ENCODE results near the gene MT1A. TPM values are rescaled to one million over a fixed set of nuclear protein-coding genes. Genes with fewer than 3 reads are reported as not detected.
A peak's percentile ranks its signal among the peaks of the same experiment; 100 is the strongest.
"Not testable (repeated sequence)": the region's sequence is repeated elsewhere in the genome, so short reads cannot be mapped to it uniquely, and the experiment has no call there.

The MT1A gene
- total RNA-seq, 4 donors from 2014 or later: 3.7 to 23.3 (median 11.2) TPM

DNA sequence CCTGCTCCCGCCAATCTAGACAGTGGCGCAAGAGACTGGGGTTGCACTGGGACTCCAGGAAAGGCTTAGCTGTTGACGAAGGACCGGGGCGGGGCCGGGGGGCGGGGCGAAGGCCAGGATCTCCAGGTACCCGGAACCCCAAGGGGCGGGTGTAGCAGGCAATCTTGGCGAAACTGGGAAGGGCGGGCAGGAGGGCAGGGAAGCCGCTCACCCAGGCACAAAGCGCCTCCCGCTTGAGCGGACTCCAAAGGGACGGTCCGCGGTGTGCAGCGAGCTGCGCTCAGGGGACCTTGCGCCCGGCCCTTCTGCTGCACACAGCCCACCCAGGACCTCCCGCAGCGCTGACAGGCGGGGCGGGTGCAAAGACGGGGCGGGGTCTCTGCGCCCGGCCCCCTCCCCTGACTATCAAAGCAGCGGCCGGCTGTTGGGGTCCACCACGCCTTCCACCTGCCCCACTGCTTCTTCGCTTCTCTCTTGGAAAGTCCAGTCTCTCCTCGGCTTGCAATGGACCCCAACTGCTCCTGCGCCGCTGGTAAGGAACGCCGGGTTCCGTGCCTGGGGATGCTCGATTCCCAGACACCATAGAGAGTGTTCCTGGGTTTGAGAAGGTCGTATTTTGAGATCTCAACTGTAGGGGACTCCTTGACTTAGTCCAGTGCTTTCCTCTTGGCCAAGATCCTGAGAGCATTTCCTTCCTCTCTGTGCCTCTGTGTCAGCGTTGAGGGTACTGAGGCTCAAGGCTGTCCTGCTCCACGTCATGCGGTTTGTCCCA is 19.3 kb downstream of the MT1A start, which contains the start of gene MT1F:
TSS of gene MT1F (plus strand) at position 405 of the 772 bp plus-strand sequence. CDS start at position 505, 100 bp downstream.
- intact Hi-C loops (cut with DNase I; ENCODE audit: low total_unique reads): no loop called here
- TF ChIP-seq, protein P1, sequence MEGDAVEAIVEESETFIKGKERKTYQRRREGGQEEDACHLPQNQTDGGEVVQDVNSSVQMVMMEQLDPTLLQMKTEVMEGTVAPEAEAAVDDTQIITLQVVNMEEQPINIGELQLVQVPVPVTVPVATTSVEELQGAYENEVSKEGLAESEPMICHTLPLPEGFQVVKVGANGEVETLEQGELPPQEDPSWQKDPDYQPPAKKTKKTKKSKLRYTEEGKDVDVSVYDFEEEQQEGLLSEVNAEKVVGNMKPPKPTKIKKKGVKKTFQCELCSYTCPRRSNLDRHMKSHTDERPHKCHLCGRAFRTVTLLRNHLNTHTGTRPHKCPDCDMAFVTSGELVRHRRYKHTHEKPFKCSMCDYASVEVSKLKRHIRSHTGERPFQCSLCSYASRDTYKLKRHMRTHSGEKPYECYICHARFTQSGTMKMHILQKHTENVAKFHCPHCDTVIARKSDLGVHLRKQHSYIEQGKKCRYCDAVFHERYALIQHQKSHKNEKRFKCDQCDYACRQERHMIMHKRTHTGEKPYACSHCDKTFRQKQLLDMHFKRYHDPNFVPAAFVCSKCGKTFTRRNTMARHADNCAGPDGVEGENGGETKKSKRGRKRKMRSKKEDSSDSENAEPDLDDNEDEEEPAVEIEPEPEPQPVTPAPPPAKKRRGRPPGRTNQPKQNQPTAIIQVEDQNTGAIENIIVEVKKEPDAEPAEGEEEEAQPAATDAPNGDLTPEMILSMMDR (IDR thresholded peaks at IDR 0.05): no peak
- no peak for TF ChIP-seq POLR2A (IDR thresholded peaks at IDR 0.05)
- peak; percentile 87 to 97 for DNase-seq (ENCODE audit: low spot score in 2 of 2)
- WGBS, 2 donors: 2 to 3% methylated on average over 18 to 45 of the region's 46 CpGs
- H3K4me3 ChIP-seq (ENCODE audit: low read depth, poor library complexity, severe bottlenecking): peak within 1 kb of the TSS; percentile 13

DNA sequence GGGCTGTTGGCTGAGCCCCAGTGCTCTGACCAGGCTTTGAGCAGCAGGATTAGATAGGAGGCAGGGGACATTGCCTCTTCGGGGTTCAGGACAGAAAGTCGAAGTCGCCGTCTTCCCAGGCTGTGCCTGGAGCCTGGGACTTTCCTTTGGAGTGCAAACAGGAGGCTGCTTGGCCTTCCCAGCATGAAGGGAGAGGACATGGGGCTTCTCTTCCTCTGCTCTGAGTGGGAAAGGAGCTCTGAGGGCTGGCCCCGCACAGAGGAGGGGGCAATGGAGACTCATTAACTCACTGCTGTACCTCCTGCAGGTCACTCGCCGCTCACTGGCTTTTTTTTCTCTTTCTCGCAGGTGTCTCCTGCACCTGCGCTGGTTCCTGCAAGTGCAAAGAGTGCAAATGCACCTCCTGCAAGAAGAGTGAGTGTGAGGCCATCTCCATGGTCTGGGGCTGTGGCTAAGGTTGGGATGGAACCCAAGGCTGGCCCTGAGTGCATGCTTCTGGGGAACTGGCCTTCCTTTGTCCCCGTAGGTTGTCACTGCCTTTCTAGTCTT is 19.9 kb downstream of the MT1A start:
- 40 to 43% methylated on average over 10 of the region's 10 CpGs for WGBS, 2 donors
- TF ChIP-seq POLR2A (IDR thresholded peaks at IDR 0.05): no peak
- TF ChIP-seq, protein P1 (IDR thresholded peaks at IDR 0.05): no peak
- H3K4me3 ChIP-seq (ENCODE audit: low read depth, poor library complexity, severe bottlenecking): no peak overlapping the region
- no peak for DNase-seq (ENCODE audit: low spot score in 2 of 2)
- intact Hi-C loops (cut with DNase I; ENCODE audit: low total_unique reads): no loop called here

DNA sequence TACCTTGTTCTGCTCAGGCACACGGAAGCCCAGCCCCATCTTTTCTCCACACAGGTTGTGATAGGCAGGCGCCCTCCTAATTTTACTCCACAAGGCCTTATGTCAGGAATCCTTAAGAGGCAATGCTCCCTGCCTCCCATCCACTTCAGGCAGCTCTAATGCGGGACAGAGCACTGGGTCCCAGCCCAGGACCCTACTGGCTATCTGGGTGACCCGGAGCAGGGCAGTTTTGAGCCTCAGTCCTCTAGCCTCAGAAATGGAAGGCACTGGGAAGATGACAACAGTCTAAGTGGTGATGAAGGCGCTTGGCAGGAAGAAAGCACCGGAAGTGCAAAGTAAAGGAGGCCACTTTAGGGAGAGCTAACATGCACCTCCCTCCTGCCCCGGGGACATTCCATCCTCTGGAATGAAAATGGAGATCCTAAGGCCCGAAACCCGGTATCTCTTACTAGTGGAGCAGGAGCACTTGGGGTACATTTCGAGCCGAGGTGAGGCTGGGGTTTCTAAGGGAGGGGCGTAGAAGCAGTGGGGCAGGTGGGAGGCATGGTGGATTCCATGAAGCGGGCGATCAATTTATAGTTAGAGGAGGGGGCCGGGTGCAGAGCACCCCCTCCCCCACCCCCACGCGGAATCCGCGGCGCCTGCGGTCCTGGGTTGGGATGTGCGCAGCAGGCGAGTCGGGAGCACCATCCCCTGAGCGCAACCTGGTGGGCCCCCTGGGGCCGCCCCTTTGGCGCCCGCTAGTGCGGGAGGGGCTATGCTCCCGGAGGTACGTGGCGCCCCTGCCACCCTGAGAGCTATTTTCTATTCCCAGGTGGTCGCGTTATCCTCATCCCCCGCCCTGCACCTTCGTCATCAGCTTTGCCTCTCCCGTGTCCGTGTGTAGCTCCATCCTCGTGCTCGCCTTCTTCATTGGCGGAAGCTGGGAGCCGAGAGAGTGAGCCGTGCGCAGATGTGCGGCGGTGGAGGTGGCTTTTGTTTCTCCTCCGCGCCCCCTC is 24.2 kb downstream of the MT1A start:
- WGBS, 2 donors: 22 to 27% methylated on average over 41 of the region's 48 CpGs
- H3K4me3 ChIP-seq (ENCODE audit: low read depth, poor library complexity, severe bottlenecking): no peak overlapping the region
- no peak for DNase-seq (ENCODE audit: low spot score in 2 of 2)
- TF ChIP-seq, protein P1 (IDR thresholded peaks at IDR 0.05): no peak
- TF ChIP-seq POLR2A (IDR thresholded peaks at IDR 0.05): no peak
- intact Hi-C loops (cut with DNase I; ENCODE audit: low total_unique reads): no loop called here

DNA sequence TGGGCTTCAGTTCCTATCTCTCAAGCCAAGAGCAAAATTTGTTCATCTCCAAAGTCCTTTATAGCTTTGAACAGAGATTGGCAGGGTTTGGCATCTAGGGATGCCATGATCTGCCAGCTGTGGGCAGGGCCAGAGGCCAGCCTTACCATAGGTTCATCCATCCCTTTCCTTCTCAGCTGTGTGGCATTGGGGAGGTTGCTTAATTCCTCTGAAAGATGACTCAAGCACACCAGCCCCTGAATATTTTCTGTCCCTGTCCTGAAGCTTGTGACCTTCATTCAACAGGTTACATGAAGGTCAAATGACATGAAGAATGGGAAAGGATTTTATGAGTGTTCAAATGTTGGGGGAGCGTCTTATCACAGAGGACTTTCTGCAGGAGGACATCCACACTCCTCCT is 26.0 kb downstream of the MT1A start:
- 93 to 100% methylated on average over 1 of the region's 1 CpG for WGBS, 2 donors

DNA sequence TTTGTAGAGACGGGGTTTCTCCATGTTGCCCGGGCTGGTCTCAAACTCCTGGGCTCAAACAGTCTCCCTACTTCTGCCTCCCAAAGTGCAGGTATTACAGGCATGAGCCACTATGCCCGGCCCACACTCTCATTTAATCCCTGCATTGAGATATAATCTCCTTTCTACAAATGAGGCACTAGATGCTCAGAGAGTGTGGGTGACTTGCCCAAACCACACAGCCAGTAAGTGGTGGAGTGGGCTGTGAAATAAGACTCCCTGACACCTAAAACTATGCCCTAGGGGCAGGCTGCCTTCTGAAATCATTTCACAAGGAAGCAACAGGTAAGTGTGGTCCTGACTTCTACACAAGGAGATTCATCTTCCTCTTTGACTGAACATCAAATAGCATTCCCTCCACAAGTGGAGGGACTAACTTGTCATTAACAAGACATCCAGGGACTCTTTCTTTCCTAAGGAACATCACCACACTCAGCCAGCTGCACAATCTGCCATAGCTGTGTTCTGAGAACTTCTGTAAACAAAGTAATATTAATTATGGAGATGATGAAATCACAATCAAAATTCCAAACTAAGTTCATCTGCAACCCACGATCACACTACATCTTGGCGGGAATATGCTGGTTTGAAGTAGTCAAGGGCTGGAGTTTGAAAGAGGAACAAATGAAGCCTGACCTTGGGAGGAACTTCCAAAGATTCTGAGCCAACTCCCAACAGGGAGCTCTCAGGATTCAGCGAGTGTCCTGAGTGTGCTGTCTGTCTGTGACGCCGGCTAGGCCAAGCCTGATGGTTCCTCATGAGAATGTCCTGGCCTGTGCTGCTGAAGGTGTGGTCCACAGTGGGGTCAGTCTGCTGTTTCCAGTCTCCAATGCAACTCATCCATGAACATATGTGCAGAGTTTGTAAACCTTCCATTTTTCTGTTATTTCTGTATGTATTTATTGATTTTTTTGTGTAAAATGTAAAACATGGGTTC is 27.1 kb downstream of the MT1A start:
- intact Hi-C loops (cut with DNase I; ENCODE audit: low total_unique reads); DNase-seq (ENCODE audit: low spot score in 2 of 2); H3K4me3 ChIP-seq (ENCODE audit: low read depth, poor library complexity, severe bottlenecking): not testable (repeated sequence)
- 63 to 69% methylated on average over 8 of the region's 8 CpGs for WGBS, 2 donors

More for the DNA sequence above, 26.0 kb downstream of the MT1A start:
- intact Hi-C loops (cut with DNase I; ENCODE audit: low total_unique reads): no loop called here
- TF ChIP-seq POLR2A (IDR thresholded peaks at IDR 0.05): no peak
- TF ChIP-seq, protein P1 (IDR thresholded peaks at IDR 0.05): no peak
- DNase-seq (ENCODE audit: low spot score in 2 of 2): no peak
- no peak overlapping the region for H3K4me3 ChIP-seq (ENCODE audit: low read depth, poor library complexity, severe bottlenecking)
